Activated CD8-positive, alpha-beta memory T cell treated with anti-CD3 and anti-CD28 coated beads, Interleukin-2, amount 50 U/mL, for 24 hours (primary cell): ENCODE measurements around the gene NADK.
A peak's percentile ranks its signal among the peaks of the same experiment; 100 is the strongest.
"Not testable (repeated sequence)": the region's sequence is repeated elsewhere in the genome, so short reads cannot be mapped to it uniquely, and the experiment has no call there.

ENCODE experiments used
- DNase-seq: peaks from one replicate; pipeline ENCODE4 v3.0.0-alpha.2; 2020; ENCODE audit errors: extremely low read depth

NADK gene

DNA sequence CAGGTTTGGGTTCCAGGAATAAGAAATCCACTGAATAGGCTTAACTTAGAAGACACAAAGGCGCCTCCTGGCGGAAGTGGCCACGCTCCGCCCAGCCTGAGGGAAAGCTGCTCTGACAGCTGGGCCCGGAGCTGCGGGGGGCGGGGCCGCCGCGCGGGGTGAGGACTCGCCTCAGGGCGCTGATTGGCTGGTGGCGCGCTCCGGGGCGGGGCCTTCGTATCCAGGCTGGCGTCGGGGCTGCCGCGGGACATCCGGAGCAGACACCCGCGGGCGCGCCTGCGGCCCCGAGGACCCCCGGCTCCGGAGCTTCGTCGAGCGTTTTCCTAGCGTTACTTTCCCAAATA is 31.7 kb downstream of the NADK start:
- not testable (repeated sequence) for DNase-seq

DNA sequence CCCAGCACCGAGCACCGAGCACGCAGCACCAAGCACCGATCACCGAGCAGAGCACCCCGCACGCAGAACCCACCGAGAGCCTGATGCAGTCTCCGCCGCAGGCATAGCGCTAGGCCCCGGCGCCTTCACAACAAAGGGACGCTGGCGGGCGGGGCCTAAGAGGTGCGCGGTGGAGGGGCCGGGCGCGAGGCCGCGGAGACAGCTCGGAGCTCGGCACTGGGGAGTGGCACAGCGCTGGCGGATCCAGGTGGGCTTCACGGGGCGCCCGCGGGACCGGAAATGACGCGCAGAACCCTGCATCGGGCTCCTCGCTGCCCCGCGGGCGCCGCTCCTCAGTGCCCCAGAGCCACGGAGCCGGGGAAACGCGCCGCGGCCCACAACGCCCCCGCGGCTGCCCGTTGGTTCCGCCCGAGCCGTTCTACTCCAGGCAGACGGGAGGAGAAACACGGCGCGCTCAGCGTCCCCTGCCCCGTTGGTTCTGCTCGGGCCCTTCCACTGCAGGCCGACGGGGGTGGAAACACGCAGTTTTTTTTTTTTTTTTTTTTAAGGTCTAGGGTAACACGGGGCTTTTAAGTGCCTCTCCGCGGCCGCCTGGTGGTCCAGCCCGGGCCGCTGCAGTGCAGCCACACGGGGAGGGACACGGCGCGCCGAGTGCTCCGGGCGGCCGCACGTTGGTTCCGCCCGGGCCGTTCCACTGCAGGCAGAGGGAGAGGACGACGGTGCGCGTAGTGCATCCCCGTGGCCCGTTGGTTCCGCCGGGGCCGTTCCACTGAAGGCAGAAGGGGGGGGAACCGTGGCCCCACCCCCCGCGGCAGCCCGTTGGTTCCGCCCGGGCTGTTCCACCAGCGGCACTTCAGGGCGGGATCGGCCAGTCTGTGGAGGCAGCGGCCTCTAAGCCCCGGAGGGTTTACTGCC is 32.4 kb downstream of the NADK start:
- peak; percentile 67 for DNase-seq

DNA sequence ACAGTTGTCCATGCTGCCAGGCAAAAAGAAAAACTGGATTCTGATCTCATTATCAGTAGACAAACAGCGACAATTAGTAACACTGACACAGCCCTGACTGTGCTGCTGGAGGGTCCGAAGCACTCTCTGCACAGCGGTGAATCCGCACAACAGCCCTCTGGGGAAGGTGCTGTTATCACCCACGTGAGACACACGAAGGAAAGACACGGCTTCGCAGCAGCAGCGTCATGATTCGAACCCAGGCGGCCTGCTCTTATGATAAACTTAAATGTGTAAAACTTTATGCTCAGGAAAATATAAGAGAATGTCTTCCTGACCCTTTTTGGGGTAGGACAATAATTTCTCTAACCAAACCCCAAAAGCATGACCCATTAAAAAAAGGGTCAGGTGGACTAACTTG is 35.7 kb downstream of the NADK start:
- not testable (repeated sequence) for DNase-seq

GRCh38 chr1:1741013-1741412 is 37.3 kb downstream of the NADK start:
- not testable (repeated sequence) for DNase-seq

GRCh38 chr1:1738799-1739337 is 39.4 kb downstream of the NADK start:
- DNase-seq: not testable (repeated sequence)

GRCh38 chr1:1737675-1738590 is 40.3 kb downstream of the NADK start:
- not testable (repeated sequence) for DNase-seq

DNA sequence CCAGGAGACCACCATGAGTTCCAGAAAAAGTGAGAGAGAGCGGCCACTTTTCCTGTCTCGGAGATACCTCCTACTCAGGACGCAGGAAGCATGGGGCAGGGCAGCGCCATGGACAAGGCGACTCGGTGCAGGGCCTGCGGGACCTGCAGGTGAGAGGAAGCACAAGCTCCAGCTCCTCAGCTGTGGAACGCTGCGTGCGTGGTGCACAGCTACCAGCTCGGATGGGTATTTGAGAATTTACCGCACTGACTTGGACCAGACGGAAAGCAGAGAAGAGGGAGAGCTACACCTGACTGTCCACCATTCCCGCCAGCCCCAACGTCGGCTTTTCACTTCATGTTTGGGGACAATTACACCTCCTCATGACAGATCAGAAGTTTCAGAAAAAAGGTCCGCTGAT is 45.9 kb downstream of the NADK start:
- no peak for DNase-seq

GRCh38 chr1:1730870-1731269 is 47.4 kb downstream of the NADK start:
- no peak for DNase-seq

DNA sequence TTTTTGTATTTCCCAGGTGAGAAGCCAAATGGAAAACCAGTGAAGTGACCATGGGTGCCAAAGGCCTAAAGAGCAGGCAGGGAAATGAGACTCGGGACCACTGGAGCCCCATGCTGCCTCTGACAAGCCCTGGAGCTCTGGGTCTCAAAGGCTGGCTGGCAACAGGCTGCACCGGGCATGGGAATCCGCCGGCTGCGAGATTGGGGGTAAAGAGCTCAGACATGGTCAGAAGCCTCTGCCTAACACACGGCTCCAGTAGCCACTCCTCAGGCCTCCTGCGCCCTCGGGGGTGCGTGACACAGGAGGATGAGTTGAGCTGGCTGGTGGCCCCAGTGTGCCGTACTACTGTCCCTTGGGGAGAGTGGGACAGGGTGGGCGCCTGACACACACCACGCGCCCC is 48.0 kb downstream of the NADK start:
- DNase-seq: not testable (repeated sequence)

DNA sequence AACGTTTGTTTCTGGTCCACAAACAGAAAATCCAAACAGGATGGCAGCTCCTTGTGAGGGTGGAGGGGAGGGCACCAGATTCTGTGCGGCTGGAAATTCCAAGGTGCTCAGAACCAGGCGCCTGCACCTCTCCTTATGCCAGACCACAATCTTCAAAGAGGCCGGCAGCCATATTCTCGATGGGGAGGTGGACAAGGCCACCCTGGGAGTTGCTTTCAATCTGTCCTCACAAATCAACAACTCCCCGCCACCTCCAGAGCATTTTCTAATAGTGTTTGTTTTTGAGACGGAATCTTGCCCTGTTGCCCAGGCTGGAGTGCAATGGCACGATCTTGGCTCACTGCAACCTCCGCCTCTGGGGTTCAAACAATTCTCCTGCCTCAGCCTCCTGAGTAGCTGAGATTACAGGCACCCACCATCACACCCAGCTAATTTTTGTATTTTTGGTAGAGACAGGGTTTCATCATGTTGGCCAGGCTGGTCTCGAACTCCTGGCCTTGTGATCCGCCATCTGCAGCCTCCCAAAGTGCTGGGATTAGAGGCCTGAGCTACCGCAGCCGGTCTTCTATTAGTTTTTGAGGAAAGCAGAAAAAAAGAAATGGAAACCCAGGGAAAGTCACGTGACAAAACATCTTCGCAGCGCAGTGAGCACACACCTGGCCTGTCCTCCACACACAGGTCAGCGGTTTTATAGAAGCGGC is 49.0 kb downstream of the NADK start:
- not testable (repeated sequence) for DNase-seq

DNA sequence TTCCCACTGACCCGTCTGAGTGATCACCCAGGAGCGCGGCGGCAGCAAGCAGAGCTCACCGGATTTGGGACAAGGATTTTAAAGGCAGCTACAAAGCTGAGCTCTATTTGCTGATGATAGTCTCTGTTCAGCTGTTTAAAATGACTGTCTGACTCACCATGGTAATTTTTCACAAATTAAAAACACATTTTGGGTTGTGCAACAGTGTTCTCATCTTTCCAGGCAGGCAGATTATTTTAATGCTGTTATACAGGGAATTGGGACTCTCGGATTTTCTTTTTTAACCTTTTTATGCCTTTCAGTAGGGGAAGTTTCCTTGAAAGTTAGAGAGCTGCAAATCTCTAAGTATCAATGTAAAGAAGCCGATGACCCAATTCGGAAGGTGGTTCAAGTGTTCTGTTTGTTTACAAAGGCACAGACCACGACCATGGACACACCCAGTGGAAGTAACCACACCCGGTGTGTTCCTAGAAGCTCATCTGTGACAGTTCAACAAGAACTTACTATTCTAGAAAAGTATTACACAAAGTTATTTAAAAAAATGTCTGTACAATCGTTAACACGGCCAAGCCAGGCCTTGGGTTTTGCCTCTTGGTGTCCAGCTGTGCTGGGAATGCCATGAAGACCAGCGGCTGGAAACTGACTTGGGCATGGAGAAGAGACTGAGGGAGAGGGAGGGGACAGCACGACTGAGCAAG is 49.8 kb downstream of the NADK start:
- DNase-seq: not testable (repeated sequence)

GRCh38 chr1:1727131-1727651 is 51.1 kb downstream of the NADK start:
- not testable (repeated sequence) for DNase-seq

GRCh38 chr1:1726088-1726487 is 52.2 kb downstream of the NADK start:
- not testable (repeated sequence) for DNase-seq

DNA sequence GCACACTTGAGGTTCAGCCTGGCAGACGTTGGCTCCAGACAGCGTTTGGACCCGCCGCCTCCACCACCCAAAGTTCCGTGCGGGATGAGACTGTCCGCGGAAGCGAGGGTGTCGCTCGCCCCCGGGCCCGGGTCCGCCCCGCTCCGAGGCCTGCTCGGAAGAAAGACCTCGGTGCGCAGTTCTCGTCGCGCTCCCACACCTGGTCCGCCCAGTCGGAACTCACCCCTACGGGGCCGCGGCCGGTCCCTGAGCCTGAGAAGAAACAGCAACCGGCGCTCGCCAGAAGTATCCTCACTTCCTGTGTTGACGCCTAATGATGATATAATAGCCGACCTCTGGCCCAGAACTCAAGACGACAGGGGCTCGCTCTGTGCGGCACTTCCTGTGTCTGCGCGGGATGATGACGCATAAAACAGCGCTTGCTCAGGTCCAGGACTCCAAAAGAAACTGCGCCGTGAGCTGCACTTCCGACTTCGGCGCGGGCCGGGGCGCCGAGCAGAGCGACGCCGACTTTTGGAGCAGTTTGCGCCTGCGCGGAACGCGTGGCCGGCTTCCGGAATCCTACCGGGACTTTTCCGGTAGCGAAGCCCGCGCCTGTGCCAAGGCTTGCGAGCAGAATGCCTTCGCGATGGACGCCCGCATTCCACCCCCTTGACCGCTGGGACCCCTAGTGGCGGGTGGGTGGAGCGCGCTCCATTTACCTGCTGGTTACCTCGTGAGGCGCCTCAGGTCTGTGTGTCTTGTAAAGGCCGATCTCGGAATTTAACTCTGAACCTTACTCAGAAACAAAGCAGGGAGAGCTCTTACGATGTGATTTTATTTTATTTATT is 54.0 kb downstream of the NADK start, which contains the start of gene CDK11A:
TSS of gene CDK11A (minus strand) at position 323 of the 830 bp plus-strand sequence. CDS start 1,539 bp downstream, outside the sequence.
- DNase-seq: peak; percentile 97

- DNase-seq: no peak
These were observed 57.1 kb downstream of the NADK start for GRCh38 chr1:1721201-1721600.

GRCh38 chr1:1715109-1715883 is 63.0 kb downstream of the NADK start:
- DNase-seq: not testable (repeated sequence)

DNA sequence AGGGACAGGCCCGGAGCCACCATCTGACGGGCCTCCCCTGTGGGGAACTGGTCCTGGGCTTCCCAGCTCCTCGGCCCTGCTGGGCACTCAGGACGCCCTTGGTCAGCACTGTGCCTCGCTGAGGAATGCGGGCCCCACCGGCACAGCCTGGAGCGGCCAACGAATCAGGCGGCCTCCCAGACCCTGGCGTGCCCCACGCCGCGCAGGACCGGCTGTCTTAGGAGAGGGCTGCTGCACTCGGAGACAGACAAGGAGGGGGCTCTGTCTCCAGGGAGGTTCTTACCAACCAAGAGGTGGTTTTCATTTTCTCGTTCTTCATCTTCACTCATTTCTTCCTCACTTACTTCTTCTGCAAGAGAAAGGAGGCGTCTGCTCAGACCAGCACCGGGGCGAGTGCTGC is 70.4 kb downstream of the NADK start:
- DNase-seq: not testable (repeated sequence)

- DNase-seq: not testable (repeated sequence)
These were observed 71.0 kb downstream of the NADK start for GRCh38 chr1:1707241-1707640.

DNA sequence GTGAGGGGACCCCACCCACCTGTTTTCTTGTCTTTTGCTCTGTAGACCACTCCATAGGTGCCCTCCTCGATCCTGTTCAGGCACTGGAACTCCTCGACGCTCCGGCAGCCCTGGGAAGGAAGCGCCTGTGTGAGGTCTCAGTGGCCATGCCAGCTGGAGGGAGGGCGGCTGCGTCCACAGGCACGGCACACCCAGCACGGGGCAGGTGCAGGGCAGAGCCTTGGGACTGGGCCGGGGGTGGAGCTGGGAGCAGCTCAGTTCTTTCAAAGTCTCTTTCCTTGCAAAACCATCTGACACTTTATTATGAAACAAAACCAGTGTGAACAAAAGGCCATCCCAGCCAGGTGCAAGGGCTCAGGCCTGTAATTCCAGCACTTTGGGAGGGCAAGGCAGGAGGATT is 72.6 kb downstream of the NADK start:
- not testable (repeated sequence) for DNase-seq
